ENCODE data around the gene NKX2-3.
A peak's percentile ranks its signal among the peaks of the same experiment; 100 is the strongest.

NKX2-3 gene

DNA sequence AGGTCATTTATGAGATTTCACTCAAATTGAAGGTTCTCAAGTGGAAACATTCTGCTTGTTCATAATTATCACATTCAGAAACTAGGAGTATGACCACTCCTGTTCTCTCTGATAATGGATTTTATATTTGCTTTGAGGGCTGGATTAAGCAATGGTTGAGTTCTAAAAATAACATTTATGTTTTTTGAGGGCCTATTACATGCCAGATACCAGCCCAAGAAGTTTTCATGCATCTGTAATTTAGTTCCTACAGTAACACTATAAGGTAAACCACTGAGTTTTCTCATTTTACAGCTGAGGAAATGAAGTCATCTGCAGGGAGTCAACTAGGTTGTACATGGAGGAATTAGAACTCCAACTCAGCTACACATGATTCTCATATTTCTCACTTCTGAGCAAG lies 25.5 kb upstream of the NKX2-3 start:
- ChIA-PET POLR2A (no interaction called here), CTCF (interaction anchor here (0.7 to 1.3 kb wide), 2 partner anchors 22 to 54 kb away, joined by 4 to 7 read pairs; no protein-coding TSS in a partner anchor)
- Histone ChIP-seq H3K9me3 (ENCODE audit: control insufficient read depth, insufficient read depth, low read depth, low read length) (no peaks in the 10 kb centered on the region), H3K4me1 (ENCODE audit: control insufficient read depth, insufficient read depth, low read length) (0 out of 2 replicates have a peak, but pooled peaks cover 2% of the 10 kb centered on the region), H3K36me3 (ENCODE audit: control insufficient read depth in 2 of 2, insufficient read depth in 1 of 2, low read length in 2 of 2) (no peaks in the 10 kb centered on the region), H3K27ac (ENCODE audit: extremely low read depth, low read depth, low read length) (no peak overlapping the region), H3K4me3 (ENCODE audit: low read depth, low read length) (no peak overlapping the region)
- TF ChIP-seq ZNF133 (tag by site-specific recombination; IDR thresholded peaks at IDR 0.05) (no peak), ZNF658 (tag by site-specific recombination; IDR thresholded peaks at IDR 0.05) (no peak), ZNF571 (tag by site-specific recombination; IDR thresholded peaks at IDR 0.05) (no peak), ZNF24 (tag by site-specific recombination; IDR thresholded peaks at IDR 0.05) (no peak), ZNF747 (tag by site-specific recombination; IDR thresholded peaks at IDR 0.05) (no peak), ZNF114 (tag by site-specific recombination; IDR thresholded peaks at IDR 0.05) (no peak), ZNF600 (tag by site-specific recombination; IDR thresholded peaks at IDR 0.05) (no peak), WT1 (tag by site-specific recombination; IDR thresholded peaks at IDR 0.05) (peak; percentile 88), ZNF248 (tag by site-specific recombination; IDR thresholded peaks at IDR 0.05) (no peak), BCL11B (tag by site-specific recombination; IDR thresholded peaks at IDR 0.05; ENCODE audit: low read depth) (no peak), ZNF391 (tag by site-specific recombination; IDR thresholded peaks at IDR 0.05; ENCODE audit: borderline replicate concordance, low read depth) (no peak), KLF1 (tag by site-specific recombination; IDR thresholded peaks at IDR 0.05) (no peak), ZIC2 (tag by site-specific recombination; IDR thresholded peaks at IDR 0.05) (no peak), ZNF37A (tag by site-specific recombination; IDR thresholded peaks at IDR 0.05) (no peak), SP7 (tag by site-specific recombination; IDR thresholded peaks at IDR 0.05) (peak; percentile 96), OSR2 (tag by site-specific recombination; IDR thresholded peaks at IDR 0.05) (peak; percentile 51; the same call in 1 of the 2 replicates), ZNF596 (tag by site-specific recombination; IDR thresholded peaks at IDR 0.05) (no peak), ZNF555 (tag by site-specific recombination; conservative IDR thresholded peaks at IDR 0.05) (no peak), SCRT1 (tag by site-specific recombination; IDR thresholded peaks at IDR 0.05; ENCODE audit: borderline replicate concordance) (no peak), KLF7 (tag by site-specific recombination; IDR thresholded peaks at IDR 0.05; ENCODE audit: borderline replicate concordance) (no peak), IKZF3 (tag by site-specific recombination; IDR thresholded peaks at IDR 0.05) (no peak), ZNF514 (tag by site-specific recombination; IDR thresholded peaks at IDR 0.05) (no peak), ZNF211 (tag by site-specific recombination; IDR thresholded peaks at IDR 0.05; ENCODE audit: low read depth) (no peak), ZNF48 (tag by site-specific recombination; IDR thresholded peaks at IDR 0.05) (no peak), ZNF221 (tag by site-specific recombination; IDR thresholded peaks at IDR 0.05; ENCODE audit: borderline replicate concordance) (no peak), ZNF623 (tag by site-specific recombination; IDR thresholded peaks at IDR 0.05) (no peak), ZNF223 (tag by site-specific recombination; IDR thresholded peaks at IDR 0.05) (no peak), ZNF335 (tag by site-specific recombination; conservative IDR thresholded peaks at IDR 0.05) (peak; percentile 39; the same call in 1 of the 2 replicates), ZNF629 (tag by site-specific recombination; IDR thresholded peaks at IDR 0.05) (no peak), ZNF548 (tag by site-specific recombination; IDR thresholded peaks at IDR 0.05) (no peak), ZNF302 (tag by site-specific recombination; IDR thresholded peaks at IDR 0.05; ENCODE audit: low read depth) (no peak)
- TF ChIP-seq, protein P1, sequence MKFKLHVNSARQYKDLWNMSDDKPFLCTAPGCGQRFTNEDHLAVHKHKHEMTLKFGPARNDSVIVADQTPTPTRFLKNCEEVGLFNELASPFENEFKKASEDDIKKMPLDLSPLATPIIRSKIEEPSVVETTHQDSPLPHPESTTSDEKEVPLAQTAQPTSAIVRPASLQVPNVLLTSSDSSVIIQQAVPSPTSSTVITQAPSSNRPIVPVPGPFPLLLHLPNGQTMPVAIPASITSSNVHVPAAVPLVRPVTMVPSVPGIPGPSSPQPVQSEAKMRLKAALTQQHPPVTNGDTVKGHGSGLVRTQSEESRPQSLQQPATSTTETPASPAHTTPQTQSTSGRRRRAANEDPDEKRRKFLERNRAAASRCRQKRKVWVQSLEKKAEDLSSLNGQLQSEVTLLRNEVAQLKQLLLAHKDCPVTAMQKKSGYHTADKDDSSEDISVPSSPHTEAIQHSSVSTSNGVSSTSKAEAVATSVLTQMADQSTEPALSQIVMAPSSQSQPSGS (tag by site-specific recombination; IDR thresholded peaks at IDR 0.05; ENCODE audit: low read depth), result no peak
- TF ChIP-seq, protein P2, sequence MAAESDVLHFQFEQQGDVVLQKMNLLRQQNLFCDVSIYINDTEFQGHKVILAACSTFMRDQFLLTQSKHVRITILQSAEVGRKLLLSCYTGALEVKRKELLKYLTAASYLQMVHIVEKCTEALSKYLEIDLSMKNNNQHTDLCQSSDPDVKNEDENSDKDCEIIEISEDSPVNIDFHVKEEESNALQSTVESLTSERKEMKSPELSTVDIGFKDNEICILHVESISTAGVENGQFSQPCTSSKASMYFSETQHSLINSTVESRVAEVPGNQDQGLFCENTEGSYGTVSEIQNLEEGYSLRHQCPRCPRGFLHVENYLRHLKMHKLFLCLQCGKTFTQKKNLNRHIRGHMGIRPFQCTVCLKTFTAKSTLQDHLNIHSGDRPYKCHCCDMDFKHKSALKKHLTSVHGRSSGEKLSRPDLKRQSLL (tag by site-specific recombination; IDR thresholded peaks at IDR 0.05), result no peak
- TF ChIP-seq, protein P3, sequence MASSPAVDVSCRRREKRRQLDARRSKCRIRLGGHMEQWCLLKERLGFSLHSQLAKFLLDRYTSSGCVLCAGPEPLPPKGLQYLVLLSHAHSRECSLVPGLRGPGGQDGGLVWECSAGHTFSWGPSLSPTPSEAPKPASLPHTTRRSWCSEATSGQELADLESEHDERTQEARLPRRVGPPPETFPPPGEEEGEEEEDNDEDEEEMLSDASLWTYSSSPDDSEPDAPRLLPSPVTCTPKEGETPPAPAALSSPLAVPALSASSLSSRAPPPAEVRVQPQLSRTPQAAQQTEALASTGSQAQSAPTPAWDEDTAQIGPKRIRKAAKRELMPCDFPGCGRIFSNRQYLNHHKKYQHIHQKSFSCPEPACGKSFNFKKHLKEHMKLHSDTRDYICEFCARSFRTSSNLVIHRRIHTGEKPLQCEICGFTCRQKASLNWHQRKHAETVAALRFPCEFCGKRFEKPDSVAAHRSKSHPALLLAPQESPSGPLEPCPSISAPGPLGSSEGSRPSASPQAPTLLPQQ (tag by site-specific recombination; IDR thresholded peaks at IDR 0.05), result no peak
- TF ChIP-seq, protein P4, sequence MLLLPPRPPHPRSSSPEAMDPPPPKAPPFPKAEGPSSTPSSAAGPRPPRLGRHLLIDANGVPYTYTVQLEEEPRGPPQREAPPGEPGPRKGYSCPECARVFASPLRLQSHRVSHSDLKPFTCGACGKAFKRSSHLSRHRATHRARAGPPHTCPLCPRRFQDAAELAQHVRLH (tag by site-specific recombination; IDR thresholded peaks at IDR 0.05), result no peak
- TF ChIP-seq, protein P5, sequence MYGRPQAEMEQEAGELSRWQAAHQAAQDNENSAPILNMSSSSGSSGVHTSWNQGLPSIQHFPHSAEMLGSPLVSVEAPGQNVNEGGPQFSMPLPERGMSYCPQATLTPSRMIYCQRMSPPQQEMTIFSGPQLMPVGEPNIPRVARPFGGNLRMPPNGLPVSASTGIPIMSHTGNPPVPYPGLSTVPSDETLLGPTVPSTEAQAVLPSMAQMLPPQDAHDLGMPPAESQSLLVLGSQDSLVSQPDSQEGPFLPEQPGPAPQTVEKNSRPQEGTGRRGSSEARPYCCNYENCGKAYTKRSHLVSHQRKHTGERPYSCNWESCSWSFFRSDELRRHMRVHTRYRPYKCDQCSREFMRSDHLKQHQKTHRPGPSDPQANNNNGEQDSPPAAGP (tag by site-specific recombination; IDR thresholded peaks at IDR 0.05), result peak; percentile 92; the same call in 1 of the 2 replicates
